ENCODE data around the gene PLCH2. TPM values are rescaled to one million over a fixed set of nuclear protein-coding genes. Genes with fewer than 3 reads are reported as not detected.

Gene PLCH2
- total RNA-seq, 1 donor = 0.81 TPM

DNA sequence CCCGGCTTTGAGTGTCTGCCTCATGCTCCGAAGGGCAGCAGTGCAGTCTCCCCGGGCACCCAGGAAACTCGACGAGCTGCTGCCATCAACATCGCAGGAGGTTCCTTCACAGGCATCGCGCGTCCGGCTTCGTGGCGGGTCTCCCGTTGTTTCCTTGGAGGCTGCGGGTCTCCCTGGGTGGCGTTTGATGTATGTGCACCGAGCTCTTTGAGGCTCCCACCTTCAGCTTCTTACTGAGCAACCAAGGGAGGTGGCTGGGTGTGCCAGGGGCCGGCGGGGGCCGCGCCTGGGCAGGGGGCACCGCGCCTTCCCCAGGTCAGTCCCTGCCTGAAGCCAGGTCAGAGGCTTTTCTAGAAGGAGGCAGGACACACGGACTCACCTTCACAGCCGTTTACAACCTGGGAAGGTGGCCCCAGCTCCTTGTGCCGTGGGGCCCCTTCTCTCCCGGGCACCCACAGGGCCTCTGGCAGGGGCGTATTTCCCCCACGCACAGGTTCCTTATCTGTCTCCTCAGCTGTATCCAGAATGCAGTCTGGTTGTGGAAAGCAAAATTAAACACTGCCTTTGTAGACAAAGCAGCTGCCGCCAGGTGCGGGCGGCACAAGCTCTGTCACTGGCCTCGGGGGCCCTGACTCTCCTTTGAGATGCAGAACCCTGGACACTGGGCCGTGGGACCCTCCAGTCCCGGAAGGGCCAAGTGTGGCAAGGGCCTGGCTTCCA lies 42.0 kb upstream of the PLCH2 start:
- no peak overlapping the region for H3K4me3 ChIP-seq (ENCODE audit: low read depth, low read length)
- TF ChIP-seq, protein P1, sequence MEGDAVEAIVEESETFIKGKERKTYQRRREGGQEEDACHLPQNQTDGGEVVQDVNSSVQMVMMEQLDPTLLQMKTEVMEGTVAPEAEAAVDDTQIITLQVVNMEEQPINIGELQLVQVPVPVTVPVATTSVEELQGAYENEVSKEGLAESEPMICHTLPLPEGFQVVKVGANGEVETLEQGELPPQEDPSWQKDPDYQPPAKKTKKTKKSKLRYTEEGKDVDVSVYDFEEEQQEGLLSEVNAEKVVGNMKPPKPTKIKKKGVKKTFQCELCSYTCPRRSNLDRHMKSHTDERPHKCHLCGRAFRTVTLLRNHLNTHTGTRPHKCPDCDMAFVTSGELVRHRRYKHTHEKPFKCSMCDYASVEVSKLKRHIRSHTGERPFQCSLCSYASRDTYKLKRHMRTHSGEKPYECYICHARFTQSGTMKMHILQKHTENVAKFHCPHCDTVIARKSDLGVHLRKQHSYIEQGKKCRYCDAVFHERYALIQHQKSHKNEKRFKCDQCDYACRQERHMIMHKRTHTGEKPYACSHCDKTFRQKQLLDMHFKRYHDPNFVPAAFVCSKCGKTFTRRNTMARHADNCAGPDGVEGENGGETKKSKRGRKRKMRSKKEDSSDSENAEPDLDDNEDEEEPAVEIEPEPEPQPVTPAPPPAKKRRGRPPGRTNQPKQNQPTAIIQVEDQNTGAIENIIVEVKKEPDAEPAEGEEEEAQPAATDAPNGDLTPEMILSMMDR (IDR thresholded peaks at IDR 0.05; ENCODE audit: insufficient read depth, low read length) = no peak
- DNase-seq (ENCODE audit: low read depth) = no peak

DNA sequence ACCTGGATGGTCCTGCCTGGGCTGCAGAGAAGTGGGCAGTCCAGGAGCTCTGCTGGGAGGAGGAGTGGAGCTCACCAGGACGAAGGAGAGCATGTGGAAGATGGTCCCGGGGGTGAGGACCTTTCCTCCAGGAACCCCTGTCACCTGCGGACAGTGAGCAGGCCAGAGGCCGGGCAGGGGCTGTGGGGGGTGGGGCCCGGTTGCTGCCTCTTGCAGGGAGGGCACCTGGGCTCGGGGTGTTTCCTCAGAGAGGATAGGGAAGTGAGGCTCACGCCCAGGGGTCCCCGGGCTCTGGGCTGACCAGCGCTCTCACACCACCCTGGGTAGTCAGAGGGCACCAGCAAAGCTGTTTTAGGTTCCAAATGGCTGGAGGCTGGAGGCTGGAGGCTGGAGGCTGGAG lies 41.0 kb upstream of the PLCH2 start:
- TF ChIP-seq, protein P1 (IDR thresholded peaks at IDR 0.05; ENCODE audit: insufficient read depth, low read length) = no peak
- DNase-seq (ENCODE audit: low read depth) = no peak
- no peak overlapping the region for H3K4me3 ChIP-seq (ENCODE audit: low read depth, low read length)

- TF ChIP-seq, protein P1 (IDR thresholded peaks at IDR 0.05; ENCODE audit: insufficient read depth, low read length) = no peak
- H3K4me3 ChIP-seq (ENCODE audit: low read depth, low read length) = no peak overlapping the region
- DNase-seq (ENCODE audit: low read depth) = no peak
Observed at GRCh38 chr1:2435746-2436355, 40.2 kb upstream of the PLCH2 start.

- no peak overlapping the region for H3K4me3 ChIP-seq (ENCODE audit: low read depth, low read length)
- TF ChIP-seq, protein P1 (IDR thresholded peaks at IDR 0.05; ENCODE audit: insufficient read depth, low read length) = no peak
- no peak for DNase-seq (ENCODE audit: low read depth)
Observed at GRCh38 chr1:2436876-2437275, 39.2 kb upstream of the PLCH2 start.

GRCh38 chr1:2437617-2438016 lies 38.5 kb upstream of the PLCH2 start:
- TF ChIP-seq, protein P1 (IDR thresholded peaks at IDR 0.05; ENCODE audit: insufficient read depth, low read length) = no peak
- H3K4me3 ChIP-seq (ENCODE audit: low read depth, low read length) = no peak overlapping the region
- DNase-seq (ENCODE audit: low read depth) = no peak

- TF ChIP-seq, protein P1 (IDR thresholded peaks at IDR 0.05; ENCODE audit: insufficient read depth, low read length) = no peak
- DNase-seq (ENCODE audit: low read depth) = no peak
- no peak overlapping the region for H3K4me3 ChIP-seq (ENCODE audit: low read depth, low read length)
Observed at GRCh38 chr1:2438038-2438437, 38.1 kb upstream of the PLCH2 start.

All from fibroblast of the aortic adventitia (primary cell).